NT2/D1 (cell line): ENCODE results near the gene ZNF500.

Experiments used
- SUZ12 ChIP-seq: IDR thresholded peaks from 2 replicates; pipeline ENCODE4 v1.6.1; 2011; ENCODE audit not compliant: insufficient read length, insufficient read depth; ENCODE audit errors: extremely low read depth
- YY1 ChIP-seq: IDR thresholded peaks from 2 replicates; pipeline ENCODE4 v1.6.1; 2011; ENCODE audit not compliant: insufficient read length, insufficient read depth
- ZNF274 ChIP-seq: IDR thresholded peaks from 2 replicates; pipeline ENCODE4 v1.6.1; 2011; ENCODE audit warnings: mild to moderate bottlenecking, low read depth, low read length

GRCh38 chr16:4733747-4734062 is 33.3 kb downstream of the ZNF500 start:
- no peak for TF ChIP-seq YY1
- TF ChIP-seq ZNF274 = no peak
- no peak for TF ChIP-seq SUZ12
